Measurements from ENCODE around the gene DYNLT5. TPM values are rescaled to one million over a fixed set of nuclear protein-coding genes. Genes with fewer than 3 reads are reported as not detected.

DYNLT5 gene
- total and polyA plus RNA-seq, 12 donors, result 0.21 to 2.6 (median 0.50) TPM; not detected in 3

DNA sequence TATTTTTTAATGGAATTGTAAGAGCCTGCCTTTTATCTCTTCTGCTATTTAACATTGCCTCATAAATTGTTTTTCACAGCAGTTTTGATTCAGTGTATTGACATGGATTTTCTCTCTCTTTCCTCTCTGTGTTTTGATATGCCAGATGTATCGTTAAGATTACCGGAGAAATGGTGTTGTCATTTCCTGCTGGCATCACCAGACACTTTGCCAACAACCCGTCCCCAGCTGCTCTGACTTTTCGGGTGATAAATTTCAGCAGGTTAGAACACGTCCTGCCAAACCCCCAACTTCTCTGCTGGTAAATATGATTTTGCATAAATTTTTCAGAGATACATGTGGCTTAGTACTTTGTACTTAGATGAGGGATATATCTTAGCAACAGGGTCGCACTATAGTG is 23.1 kb upstream of the DYNLT5 start:
- Histone ChIP-seq H3K36me3 (replicated peaks in 1 of 2) (no peaks in the 10 kb centered on the region), H3K4me1 (replicated peaks in 1 of 2) (peaks cover 0 to 5% of the 10 kb centered on the region in 2 donors), H3K27me3 (no peaks in the 10 kb centered on the region), H3K9me3 (replicated peaks in 1 of 3) (no peaks in the 10 kb centered on the region), H3K27ac (no peak overlapping the region), H3K4me3 (no peak overlapping the region)
- TF ChIP-seq POLR2A (IDR thresholded peaks at IDR 0.05) (no peak), CTCF (IDR thresholded peaks at IDR 0.05) (no peak)
- 61 to 69% (median 66%) methylated on average over 6 of the region's 6 CpGs for WGBS, 4 donors
- intact Hi-C loops (cut with DNase I), result loop anchor here in 1 of 2 donors (10.0 kb wide), 1 partner anchor 474 kb away; no protein-coding TSS in a partner anchor
- no peak for DNase-seq

DNA sequence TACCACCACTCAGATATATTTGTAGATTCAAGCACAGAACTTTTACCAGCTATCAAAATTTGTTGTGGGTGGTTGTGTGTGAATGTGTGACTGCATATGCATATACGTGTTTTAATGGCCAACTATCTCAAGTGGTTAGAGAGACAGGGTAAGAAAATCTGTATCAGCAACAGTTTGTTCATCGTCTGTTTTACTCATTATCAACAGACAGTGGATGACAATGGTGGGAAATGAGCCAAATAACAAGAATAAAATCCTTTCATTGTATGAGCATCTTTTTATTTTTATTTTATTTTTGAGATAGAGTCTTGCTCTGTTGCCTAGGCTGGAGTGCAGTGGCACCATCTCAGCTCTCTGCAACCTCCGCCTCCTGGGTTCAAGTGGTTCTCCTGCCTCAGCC is 22.7 kb upstream of the DYNLT5 start:
- no peak for DNase-seq
- Histone ChIP-seq H3K4me1 (replicated peaks in 1 of 2) (peaks cover 0 to 5% of the 10 kb centered on the region in 2 donors), H3K27me3 (no peaks in the 10 kb centered on the region), H3K36me3 (replicated peaks in 1 of 2) (no peaks in the 10 kb centered on the region), H3K4me3 (no peak overlapping the region), H3K9me3 (replicated peaks in 1 of 3) (no peaks in the 10 kb centered on the region), H3K27ac (no peak overlapping the region)
- no peak for TF ChIP-seq POLR2A (IDR thresholded peaks at IDR 0.05)
- TF ChIP-seq CTCF (IDR thresholded peaks at IDR 0.05), result no peak
- 76 to 87% (median 80%) methylated on average over 3 of the region's 3 CpGs for WGBS, 4 donors
- intact Hi-C loops (cut with DNase I), result loop anchor here in 1 of 2 donors (10.0 kb wide), 1 partner anchor 475 kb away; no protein-coding TSS in a partner anchor

DNA sequence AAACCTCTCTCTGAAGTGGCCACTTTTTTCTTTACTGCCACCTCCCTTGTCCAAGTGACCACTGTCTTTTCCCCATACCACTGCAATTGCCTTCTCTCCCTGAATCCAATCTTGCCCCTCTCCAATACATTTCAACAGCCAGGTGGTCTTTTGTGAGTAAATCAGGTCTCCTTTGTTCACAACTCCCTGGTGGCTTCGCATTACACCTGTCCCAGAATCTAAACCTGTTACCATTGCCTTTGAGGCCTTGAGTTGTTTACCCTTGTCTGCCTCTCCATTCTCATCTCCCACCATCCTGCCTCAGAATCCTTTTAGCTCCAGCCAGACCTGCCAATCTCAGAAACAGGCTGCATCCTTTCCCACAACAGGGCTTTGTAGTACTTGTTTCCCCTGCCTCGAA is 21.8 kb upstream of the DYNLT5 start:
- no peak for DNase-seq
- TF ChIP-seq POLR2A (IDR thresholded peaks at IDR 0.05), result no peak
- no peak for TF ChIP-seq CTCF (IDR thresholded peaks at IDR 0.05)
- Histone ChIP-seq H3K27ac (no peak overlapping the region), H3K27me3 (no peaks in the 10 kb centered on the region), H3K4me1 (replicated peaks in 1 of 2) (peaks cover 0 to 5% of the 10 kb centered on the region in 2 donors), H3K4me3 (no peak overlapping the region), H3K36me3 (replicated peaks in 1 of 2) (no peaks in the 10 kb centered on the region), H3K9me3 (replicated peaks in 1 of 3) (no peaks in the 10 kb centered on the region)
- intact Hi-C loops (cut with DNase I), result no loop called here
- 82 to 90% (median 86%) methylated on average over 2 of the region's 2 CpGs for WGBS, 4 donors

GRCh38 chr1:66731170-66731865 is 20.9 kb upstream of the DYNLT5 start:
- WGBS, 4 donors, result 77 to 85% (median 79%) methylated on average over 4 of the region's 4 CpGs
- intact Hi-C loops (cut with DNase I), result no loop called here
- Histone ChIP-seq H3K27me3 (no peaks in the 10 kb centered on the region), H3K36me3 (replicated peaks in 1 of 2) (no peaks in the 10 kb centered on the region), H3K4me1 (replicated peaks in 1 of 2) (peaks cover 0 to 2% of the 10 kb centered on the region in 2 donors), H3K4me3 (no peak overlapping the region), H3K27ac (no peak overlapping the region), H3K9me3 (replicated peaks in 1 of 3) (no peaks in the 10 kb centered on the region)
- no peak for DNase-seq
- TF ChIP-seq CTCF (IDR thresholded peaks at IDR 0.05) (no peak), POLR2A (IDR thresholded peaks at IDR 0.05) (no peak)
